Spleen (tissue), 7 donors: Measurements from ENCODE around the gene IMMP1L.

ENCODE experiments used
- POLR2A ChIP-seq, 3 donors: fragments of 450-650 bp; IDR thresholded peaks; one replicate each; pipeline ENCODE4 v1.5.1; 2017; ENCODE audit warnings: antibody characterized with exemption in 3 of 3, mild to moderate bottlenecking in 1 of 3
- POLR2AphosphoS5 ChIP-seq, 3 donors: sonication (generic); formaldehyde crosslinking; IDR thresholded peaks; one replicate each; pipeline ENCODE4 v1.5.1; 2017; ENCODE audit warnings: antibody characterized with exemption in 3 of 3
- TF ChIP-seq, protein P1 (sequence below), 11 experiments: fragments of 200-600 bp in 7 of 11; fragments of 450-650 bp in 4 of 11; sonication (generic) in 4 of 11; IDR thresholded peaks in 8 of 11; conservative IDR thresholded peaks in 3 of 11; 1 replicate in 7 of 11; 2 replicates in 4 of 11; pipeline versions ENCODE4 v1.4.0 to v1.8.0; 2016 to 2021; ENCODE audit warnings: antibody characterized with exemption in 11 of 11, inconsistent platforms in 4 of 11, mild to moderate bottlenecking in 1 of 11
- donor health status: DM: no; HTN: no; CAD: no; lungs with moderate emphysema.
- donor health status: DM: no; HTN: no; CAD: no.
- donor health status: DM: no; HTN: no; CAD: no.

DNA sequence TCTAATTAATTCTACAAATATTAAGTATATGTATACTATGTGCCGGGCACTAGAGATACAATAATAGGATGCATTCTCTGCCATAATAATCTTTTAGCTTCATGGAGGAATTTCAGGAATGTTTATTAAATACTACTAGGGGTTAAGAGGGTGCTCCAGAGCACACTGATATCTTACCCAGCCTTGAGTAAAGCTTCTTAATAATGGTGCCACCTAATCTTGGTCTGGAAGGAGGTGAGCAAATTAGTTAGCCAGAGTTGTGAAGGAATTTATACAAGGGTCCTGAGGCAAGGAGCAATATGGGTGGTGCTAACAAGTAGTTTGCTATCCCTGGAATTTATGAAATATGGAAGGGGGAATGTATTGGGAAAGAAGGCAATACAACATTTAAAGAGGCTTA lies 21.9 kb upstream of the IMMP1L start:
- TF ChIP-seq, protein P1, sequence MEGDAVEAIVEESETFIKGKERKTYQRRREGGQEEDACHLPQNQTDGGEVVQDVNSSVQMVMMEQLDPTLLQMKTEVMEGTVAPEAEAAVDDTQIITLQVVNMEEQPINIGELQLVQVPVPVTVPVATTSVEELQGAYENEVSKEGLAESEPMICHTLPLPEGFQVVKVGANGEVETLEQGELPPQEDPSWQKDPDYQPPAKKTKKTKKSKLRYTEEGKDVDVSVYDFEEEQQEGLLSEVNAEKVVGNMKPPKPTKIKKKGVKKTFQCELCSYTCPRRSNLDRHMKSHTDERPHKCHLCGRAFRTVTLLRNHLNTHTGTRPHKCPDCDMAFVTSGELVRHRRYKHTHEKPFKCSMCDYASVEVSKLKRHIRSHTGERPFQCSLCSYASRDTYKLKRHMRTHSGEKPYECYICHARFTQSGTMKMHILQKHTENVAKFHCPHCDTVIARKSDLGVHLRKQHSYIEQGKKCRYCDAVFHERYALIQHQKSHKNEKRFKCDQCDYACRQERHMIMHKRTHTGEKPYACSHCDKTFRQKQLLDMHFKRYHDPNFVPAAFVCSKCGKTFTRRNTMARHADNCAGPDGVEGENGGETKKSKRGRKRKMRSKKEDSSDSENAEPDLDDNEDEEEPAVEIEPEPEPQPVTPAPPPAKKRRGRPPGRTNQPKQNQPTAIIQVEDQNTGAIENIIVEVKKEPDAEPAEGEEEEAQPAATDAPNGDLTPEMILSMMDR (IDR thresholded peaks at IDR 0.05 in 8 of 11, conservative IDR thresholded peaks at IDR 0.05 in 3 of 11) = no peak
- TF ChIP-seq POLR2AphosphoS5 (IDR thresholded peaks at IDR 0.05) (no peak), POLR2A (IDR thresholded peaks at IDR 0.05) (no peak)
